Measurements from ENCODE around the gene GREM2. TPM values are rescaled to one million over a fixed set of nuclear protein-coding genes. Genes with fewer than 3 reads are reported as not detected.

GREM2 gene
- polyA plus RNA-seq, 2 of the 4 experiments (the other 2 are of a cell fraction): 0.13 to 0.59 TPM

DNA sequence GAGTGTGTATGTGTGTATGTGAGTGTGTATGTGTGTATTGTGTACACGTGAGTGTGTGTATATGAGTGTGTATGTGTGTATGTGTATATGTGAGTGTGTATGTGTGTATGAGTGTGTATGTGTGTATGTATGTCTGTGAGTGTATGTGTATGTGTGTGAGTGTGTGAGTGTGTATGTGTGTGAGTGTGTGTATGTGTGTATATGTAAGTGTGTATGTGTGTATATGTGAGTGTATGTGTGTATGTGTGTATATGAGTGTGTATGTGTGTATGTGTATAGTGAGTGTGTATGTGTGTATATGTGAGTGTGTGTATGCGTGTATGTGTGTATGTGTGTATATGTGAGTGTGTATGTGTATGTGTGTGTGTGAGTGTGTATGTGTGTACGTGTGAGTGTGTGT lies 49.2 kb downstream of the GREM2 start:
- CTCF ChIA-PET: no interaction called here
- WGBS (ENCODE audit: missing lambda C conversion rate): 85% methylated on average over 3 of the region's 3 CpGs
- ATAC-seq: no peak
- POLR2A ChIA-PET: no interaction called here
- no peak for TF ChIP-seq HOXB13 (CRISPR knock-in tag; IDR thresholded peaks at IDR 0.05; ENCODE audit: low read depth)
- TF ChIP-seq, protein P1, sequence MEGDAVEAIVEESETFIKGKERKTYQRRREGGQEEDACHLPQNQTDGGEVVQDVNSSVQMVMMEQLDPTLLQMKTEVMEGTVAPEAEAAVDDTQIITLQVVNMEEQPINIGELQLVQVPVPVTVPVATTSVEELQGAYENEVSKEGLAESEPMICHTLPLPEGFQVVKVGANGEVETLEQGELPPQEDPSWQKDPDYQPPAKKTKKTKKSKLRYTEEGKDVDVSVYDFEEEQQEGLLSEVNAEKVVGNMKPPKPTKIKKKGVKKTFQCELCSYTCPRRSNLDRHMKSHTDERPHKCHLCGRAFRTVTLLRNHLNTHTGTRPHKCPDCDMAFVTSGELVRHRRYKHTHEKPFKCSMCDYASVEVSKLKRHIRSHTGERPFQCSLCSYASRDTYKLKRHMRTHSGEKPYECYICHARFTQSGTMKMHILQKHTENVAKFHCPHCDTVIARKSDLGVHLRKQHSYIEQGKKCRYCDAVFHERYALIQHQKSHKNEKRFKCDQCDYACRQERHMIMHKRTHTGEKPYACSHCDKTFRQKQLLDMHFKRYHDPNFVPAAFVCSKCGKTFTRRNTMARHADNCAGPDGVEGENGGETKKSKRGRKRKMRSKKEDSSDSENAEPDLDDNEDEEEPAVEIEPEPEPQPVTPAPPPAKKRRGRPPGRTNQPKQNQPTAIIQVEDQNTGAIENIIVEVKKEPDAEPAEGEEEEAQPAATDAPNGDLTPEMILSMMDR (IDR thresholded peaks at IDR 0.05): no peak
- TF ChIP-seq EHF (CRISPR knock-in tag; IDR thresholded peaks at IDR 0.05): no peak
- TF ChIP-seq TFCP2L1 (CRISPR knock-in tag; IDR thresholded peaks at IDR 0.05): no peak
- TF ChIP-seq ZNF302 (CRISPR knock-in tag; IDR thresholded peaks at IDR 0.05): no peak
- TF ChIP-seq NR3C1 (IDR thresholded peaks at IDR 0.05): no peak
- TF ChIP-seq ZC3H11A (IDR thresholded peaks at IDR 0.05): no peak
- no peak for TF ChIP-seq TP53 (CRISPR knock-in tag; IDR thresholded peaks at IDR 0.05)
- TF ChIP-seq CEBPB (IDR thresholded peaks at IDR 0.05): no peak
- TF ChIP-seq HOXA7 (CRISPR knock-in tag; IDR thresholded peaks at IDR 0.05): no peak
- no peak for TF ChIP-seq RFX5 (IDR thresholded peaks at IDR 0.05)
- TF ChIP-seq GATA3 (IDR thresholded peaks at IDR 0.05; ENCODE audit: borderline replicate concordance): no peak
- no peak for TF ChIP-seq BHLHE40 (IDR thresholded peaks at IDR 0.05; ENCODE audit: low read depth, low read length)
- TF ChIP-seq, protein P2, sequence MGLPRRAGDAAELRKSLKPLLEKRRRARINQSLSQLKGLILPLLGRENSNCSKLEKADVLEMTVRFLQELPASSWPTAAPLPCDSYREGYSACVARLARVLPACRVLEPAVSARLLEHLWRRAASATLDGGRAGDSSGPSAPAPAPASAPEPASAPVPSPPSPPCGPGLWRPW (IDR thresholded peaks at IDR 0.05): no peak
- TF ChIP-seq, protein P3, sequence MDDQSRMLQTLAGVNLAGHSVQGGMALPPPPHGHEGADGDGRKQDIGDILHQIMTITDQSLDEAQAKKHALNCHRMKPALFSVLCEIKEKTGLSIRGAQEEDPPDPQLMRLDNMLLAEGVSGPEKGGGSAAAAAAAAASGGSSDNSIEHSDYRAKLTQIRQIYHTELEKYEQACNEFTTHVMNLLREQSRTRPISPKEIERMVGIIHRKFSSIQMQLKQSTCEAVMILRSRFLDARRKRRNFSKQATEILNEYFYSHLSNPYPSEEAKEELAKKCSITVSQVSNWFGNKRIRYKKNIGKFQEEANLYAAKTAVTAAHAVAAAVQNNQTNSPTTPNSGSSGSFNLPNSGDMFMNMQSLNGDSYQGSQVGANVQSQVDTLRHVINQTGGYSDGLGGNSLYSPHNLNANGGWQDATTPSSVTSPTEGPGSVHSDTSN (IDR thresholded peaks at IDR 0.05): no peak
- no peak for TF ChIP-seq MAZ (IDR thresholded peaks at IDR 0.05; ENCODE audit: borderline replicate concordance, low read depth, low read length)
- TF ChIP-seq HDAC2 (IDR thresholded peaks at IDR 0.05): no peak
- TF ChIP-seq FOSL2 (IDR thresholded peaks at IDR 0.05): no peak
- TF ChIP-seq FOSL2 (CRISPR knock-in tag; IDR thresholded peaks at IDR 0.05): no peak
- no peak for TF ChIP-seq RNF2 (IDR thresholded peaks at IDR 0.05; ENCODE audit: borderline replicate concordance, low read depth)
- TF ChIP-seq, protein P4, sequence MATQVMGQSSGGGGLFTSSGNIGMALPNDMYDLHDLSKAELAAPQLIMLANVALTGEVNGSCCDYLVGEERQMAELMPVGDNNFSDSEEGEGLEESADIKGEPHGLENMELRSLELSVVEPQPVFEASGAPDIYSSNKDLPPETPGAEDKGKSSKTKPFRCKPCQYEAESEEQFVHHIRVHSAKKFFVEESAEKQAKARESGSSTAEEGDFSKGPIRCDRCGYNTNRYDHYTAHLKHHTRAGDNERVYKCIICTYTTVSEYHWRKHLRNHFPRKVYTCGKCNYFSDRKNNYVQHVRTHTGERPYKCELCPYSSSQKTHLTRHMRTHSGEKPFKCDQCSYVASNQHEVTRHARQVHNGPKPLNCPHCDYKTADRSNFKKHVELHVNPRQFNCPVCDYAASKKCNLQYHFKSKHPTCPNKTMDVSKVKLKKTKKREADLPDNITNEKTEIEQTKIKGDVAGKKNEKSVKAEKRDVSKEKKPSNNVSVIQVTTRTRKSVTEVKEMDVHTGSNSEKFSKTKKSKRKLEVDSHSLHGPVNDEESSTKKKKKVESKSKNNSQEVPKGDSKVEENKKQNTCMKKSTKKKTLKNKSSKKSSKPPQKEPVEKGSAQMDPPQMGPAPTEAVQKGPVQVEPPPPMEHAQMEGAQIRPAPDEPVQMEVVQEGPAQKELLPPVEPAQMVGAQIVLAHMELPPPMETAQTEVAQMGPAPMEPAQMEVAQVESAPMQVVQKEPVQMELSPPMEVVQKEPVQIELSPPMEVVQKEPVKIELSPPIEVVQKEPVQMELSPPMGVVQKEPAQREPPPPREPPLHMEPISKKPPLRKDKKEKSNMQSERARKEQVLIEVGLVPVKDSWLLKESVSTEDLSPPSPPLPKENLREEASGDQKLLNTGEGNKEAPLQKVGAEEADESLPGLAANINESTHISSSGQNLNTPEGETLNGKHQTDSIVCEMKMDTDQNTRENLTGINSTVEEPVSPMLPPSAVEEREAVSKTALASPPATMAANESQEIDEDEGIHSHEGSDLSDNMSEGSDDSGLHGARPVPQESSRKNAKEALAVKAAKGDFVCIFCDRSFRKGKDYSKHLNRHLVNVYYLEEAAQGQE (IDR thresholded peaks at IDR 0.05): no peak
- DNase-seq (ENCODE audit: low read depth in 1 of 2, low spot score in 1 of 2): no peak
- Histone ChIP-seq H3K27ac (no peak overlapping the region), H3K4me3 (no peak overlapping the region), H3K4me2 (no peak overlapping the region), H3K4me1 (0 out of 3 replicates have a peak, but pooled peaks cover 4% of the 10 kb centered on the region), H3K9me3 (no peaks in the 10 kb centered on the region)
- FAIRE-seq: no peak

DNA sequence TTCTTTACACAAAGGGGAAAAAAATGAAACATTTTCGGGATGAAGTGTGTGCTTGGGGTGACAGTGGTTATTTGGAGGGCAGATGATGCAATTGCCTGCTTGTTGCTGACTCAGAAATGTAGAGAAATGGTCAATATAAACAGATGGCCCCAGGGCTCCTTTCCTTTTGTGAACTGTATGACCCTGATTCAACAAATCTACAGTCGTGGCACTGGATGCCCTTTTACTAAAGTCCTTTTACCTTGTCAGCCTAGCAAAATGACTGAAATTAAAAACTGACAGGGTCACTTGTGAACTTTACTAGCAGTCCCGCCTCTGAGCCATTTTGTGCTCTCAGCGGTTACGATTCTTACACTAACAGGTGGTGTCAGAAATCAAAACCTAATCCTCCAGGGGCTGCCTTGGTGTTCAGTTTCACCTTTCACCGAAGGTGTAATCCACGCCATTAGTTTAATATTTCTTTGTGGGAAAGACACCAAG lies 49.8 kb downstream of the GREM2 start:
- no peak for FAIRE-seq
- H3K4me1 ChIP-seq: 0 out of 3 replicates have a peak, but pooled peaks cover 4% of the 10 kb centered on the region
- ChIA-PET POLR2A (no interaction called here), CTCF (no interaction called here)
- no peaks in the 10 kb centered on the region for H3K9me3 ChIP-seq
- ATAC-seq: 0 out of 6 replicates have a peak, but pooled peaks of 1 of the 2 experiments have one; percentile 19
- no peak overlapping the region for H3K4me3 ChIP-seq
- no peak for DNase-seq (ENCODE audit: low read depth in 1 of 2, low spot score in 1 of 2)
- 69% methylated on average over 7 of the region's 7 CpGs for WGBS (ENCODE audit: missing lambda C conversion rate)
- peak overlapping the region; percentile 14; the same call in 1 of the 3 replicates for H3K4me2 ChIP-seq
- TF ChIP-seq CHD2 (IDR thresholded peaks at IDR 0.05; ENCODE audit: low read length, partially characterized antibody) (no peak), FOSB (CRISPR knock-in tag; IDR thresholded peaks at IDR 0.05) (no peak), CEBPB (IDR thresholded peaks at IDR 0.05) (peak; percentile 13 to 32; a peak in 1 of 4 replicates)
- no peak overlapping the region for H3K27ac ChIP-seq

Measured in A549 (cell line).